ENCODE data around the gene TOR1AIP1. TPM values are rescaled to one million over a fixed set of nuclear protein-coding genes. Genes with fewer than 3 reads are reported as not detected.

Gene TOR1AIP1
- total and polyA plus RNA-seq, 7 donors = 13.2 to 152 (median 117) TPM

DNA sequence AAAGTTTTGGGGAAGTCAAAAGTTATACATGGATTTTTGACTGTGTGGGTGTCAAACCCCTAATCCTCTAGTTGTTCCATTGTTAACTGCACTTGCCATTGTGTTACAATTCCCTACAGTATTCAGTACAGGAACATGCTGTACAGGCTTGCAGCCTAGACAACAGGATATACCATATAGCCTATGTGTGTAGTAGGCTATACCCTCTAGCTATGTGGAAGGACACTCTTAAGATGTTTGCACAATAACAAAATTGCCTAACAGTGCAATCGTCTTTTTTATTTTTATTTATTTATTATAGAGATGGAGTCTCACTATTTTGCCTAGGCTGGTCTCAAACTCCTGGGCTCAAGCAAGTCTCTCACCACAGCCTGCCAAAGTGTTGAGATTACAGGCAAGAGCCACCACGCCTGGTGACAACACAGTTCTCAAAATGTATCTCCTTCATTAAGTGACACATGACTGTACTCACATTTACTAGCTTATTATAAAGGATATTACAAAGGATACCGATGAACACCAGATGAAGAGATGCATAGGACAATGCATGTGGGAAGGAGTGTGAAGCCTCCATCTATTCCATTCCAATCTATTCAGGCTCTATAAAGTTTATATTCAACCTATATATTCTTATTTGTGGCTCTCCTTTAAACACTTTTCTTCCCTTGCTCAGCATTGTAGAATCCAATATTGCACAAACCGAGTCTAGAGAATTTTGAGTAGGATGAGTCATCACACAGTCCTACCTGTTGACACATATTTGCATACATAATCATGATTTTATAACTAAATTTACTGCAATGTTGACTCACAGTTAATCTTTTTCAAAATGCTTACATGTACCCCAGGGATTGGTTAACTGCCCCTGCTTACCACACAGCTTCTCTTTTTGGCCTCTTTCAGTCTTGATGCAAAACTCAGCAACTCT, 44.1 kb downstream of the TOR1AIP1 start:
- H3K36me3 ChIP-seq = peaks cover 0 to 6% (median 0%) of the 10 kb centered on the region in 4 donors

GRCh38 chr1:179926850-179927205, 44.7 kb downstream of the TOR1AIP1 start:
- Histone ChIP-seq H3K4me3 (no peak overlapping the region), H3K27ac (no peak overlapping the region), H3K4me1 (no peaks in the 10 kb centered on the region), H3K27me3 (no peaks in the 10 kb centered on the region), H3K36me3 (no peaks in the 10 kb centered on the region), H3K9me3 (no peaks in the 10 kb centered on the region)
- WGBS, 2 donors = 96 to 100% methylated on average over 3 of the region's 3 CpGs
- no peak for DNase-seq
- no peak for TF ChIP-seq POLR2AphosphoS5 (IDR thresholded peaks at IDR 0.05)
- TF ChIP-seq EP300 (IDR thresholded peaks at IDR 0.05) = no peak
- TF ChIP-seq, protein P1, sequence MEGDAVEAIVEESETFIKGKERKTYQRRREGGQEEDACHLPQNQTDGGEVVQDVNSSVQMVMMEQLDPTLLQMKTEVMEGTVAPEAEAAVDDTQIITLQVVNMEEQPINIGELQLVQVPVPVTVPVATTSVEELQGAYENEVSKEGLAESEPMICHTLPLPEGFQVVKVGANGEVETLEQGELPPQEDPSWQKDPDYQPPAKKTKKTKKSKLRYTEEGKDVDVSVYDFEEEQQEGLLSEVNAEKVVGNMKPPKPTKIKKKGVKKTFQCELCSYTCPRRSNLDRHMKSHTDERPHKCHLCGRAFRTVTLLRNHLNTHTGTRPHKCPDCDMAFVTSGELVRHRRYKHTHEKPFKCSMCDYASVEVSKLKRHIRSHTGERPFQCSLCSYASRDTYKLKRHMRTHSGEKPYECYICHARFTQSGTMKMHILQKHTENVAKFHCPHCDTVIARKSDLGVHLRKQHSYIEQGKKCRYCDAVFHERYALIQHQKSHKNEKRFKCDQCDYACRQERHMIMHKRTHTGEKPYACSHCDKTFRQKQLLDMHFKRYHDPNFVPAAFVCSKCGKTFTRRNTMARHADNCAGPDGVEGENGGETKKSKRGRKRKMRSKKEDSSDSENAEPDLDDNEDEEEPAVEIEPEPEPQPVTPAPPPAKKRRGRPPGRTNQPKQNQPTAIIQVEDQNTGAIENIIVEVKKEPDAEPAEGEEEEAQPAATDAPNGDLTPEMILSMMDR (IDR thresholded peaks at IDR 0.05) = no peak
- no peak for TF ChIP-seq POLR2A (IDR thresholded peaks at IDR 0.05)
- intact Hi-C loops (cut with DNase I) = no loop called here

More for the DNA sequence above, 44.1 kb downstream of the TOR1AIP1 start:
- Histone ChIP-seq H3K9me3 (no peaks in the 10 kb centered on the region), H3K4me1 (no peaks in the 10 kb centered on the region), H3K27me3 (no peaks in the 10 kb centered on the region), H3K4me3 (no peak overlapping the region), H3K27ac (no peak overlapping the region)
- 73 to 87% methylated on average over 4 of the region's 4 CpGs for WGBS, 2 donors
- TF ChIP-seq POLR2AphosphoS5 (IDR thresholded peaks at IDR 0.05) = no peak
- no peak for TF ChIP-seq EP300 (IDR thresholded peaks at IDR 0.05)
- TF ChIP-seq POLR2A (IDR thresholded peaks at IDR 0.05) = no peak
- TF ChIP-seq, protein P1 (IDR thresholded peaks at IDR 0.05) = no peak
- intact Hi-C loops (cut with DNase I) = no loop called here
- DNase-seq = no peak

GRCh38 chr1:179929955-179930798, 48.1 kb downstream of the TOR1AIP1 start:
- intact Hi-C loops (cut with DNase I) = no loop called here
- no peak overlapping the region for H3K4me3 ChIP-seq
- 11 to 53% methylated on average over 2 of the region's 2 CpGs for WGBS, 2 donors
- H3K27me3 ChIP-seq = no peaks in the 10 kb centered on the region
- no peak for TF ChIP-seq POLR2A (IDR thresholded peaks at IDR 0.05)
- TF ChIP-seq, protein P1 (IDR thresholded peaks at IDR 0.05) = no peak
- no peak for TF ChIP-seq POLR2AphosphoS5 (IDR thresholded peaks at IDR 0.05)
- TF ChIP-seq EP300 (IDR thresholded peaks at IDR 0.05) = no peak
- no peak for DNase-seq
- H3K27ac ChIP-seq = no peak overlapping the region
- no peaks in the 10 kb centered on the region for H3K9me3 ChIP-seq
- no peaks in the 10 kb centered on the region for H3K36me3 ChIP-seq
- H3K4me1 ChIP-seq = no peaks in the 10 kb centered on the region

- H3K4me1 ChIP-seq = no peaks in the 10 kb centered on the region
- no peak for TF ChIP-seq POLR2AphosphoS5 (IDR thresholded peaks at IDR 0.05)
- H3K4me3 ChIP-seq = no peak overlapping the region
- 21 to 68% methylated on average over 3 of the region's 3 CpGs for WGBS, 2 donors
- H3K27ac ChIP-seq = no peak overlapping the region
- no peaks in the 10 kb centered on the region for H3K36me3 ChIP-seq
- intact Hi-C loops (cut with DNase I) = no loop called here
- DNase-seq = no peak
- no peaks in the 10 kb centered on the region for H3K27me3 ChIP-seq
- H3K9me3 ChIP-seq = no peaks in the 10 kb centered on the region
Measured at GRCh38 chr1:179930867-179931266, 48.8 kb downstream of the TOR1AIP1 start.

DNA sequence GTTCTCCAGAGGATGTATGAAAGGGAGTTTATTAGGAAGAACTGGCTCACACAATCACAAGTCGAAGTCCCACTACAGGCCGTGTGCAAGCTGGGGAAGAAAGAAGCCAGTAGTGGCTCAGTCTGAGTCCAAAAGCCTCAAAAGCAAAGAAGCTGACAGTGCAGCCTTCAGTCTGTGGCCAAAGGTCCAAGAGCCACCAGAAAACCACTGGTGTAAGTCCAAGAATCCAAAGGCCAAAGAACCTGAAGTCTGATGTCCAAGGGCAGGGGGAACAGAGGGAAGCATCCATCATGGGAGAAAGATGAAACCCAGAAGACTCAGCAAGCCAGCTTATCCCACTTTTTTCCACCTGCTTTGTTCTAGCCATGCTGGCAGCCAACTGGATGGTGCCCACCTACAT, 51.1 kb downstream of the TOR1AIP1 start:
- H3K4me1 ChIP-seq = no peaks in the 10 kb centered on the region
- no peak overlapping the region for H3K27ac ChIP-seq
- intact Hi-C loops (cut with DNase I) = no loop called here
- no peak overlapping the region for H3K4me3 ChIP-seq
- DNase-seq = no peak
- no peaks in the 10 kb centered on the region for H3K9me3 ChIP-seq
- no peaks in the 10 kb centered on the region for H3K27me3 ChIP-seq
- TF ChIP-seq EP300 (IDR thresholded peaks at IDR 0.05) (no peak), POLR2AphosphoS5 (IDR thresholded peaks at IDR 0.05) (no peak)
- H3K36me3 ChIP-seq = no peaks in the 10 kb centered on the region
- 90 to 92% methylated on average over 2 of the region's 2 CpGs for WGBS, 2 donors
